HG02970 (cell line): ENCODE results near the gene CD151.

Source experiments
- ATAC-seq: cut with Tn5 transposase; IDR thresholded peaks from one replicate; pipeline ENCODE4 v1.9.1; 2021; ENCODE audit warnings: mild to moderate bottlenecking, moderate library complexity, moderate number of reproducible peaks; ENCODE audit not compliant: unreplicated experiment, low FRiP score

CD151 gene

GRCh38 chr11:869399-870126 lies 36.8 kb downstream of the CD151 start:
- no peak for ATAC-seq

GRCh38 chr11:870127-870413 lies 37.3 kb downstream of the CD151 start:
- no peak for ATAC-seq

DNA sequence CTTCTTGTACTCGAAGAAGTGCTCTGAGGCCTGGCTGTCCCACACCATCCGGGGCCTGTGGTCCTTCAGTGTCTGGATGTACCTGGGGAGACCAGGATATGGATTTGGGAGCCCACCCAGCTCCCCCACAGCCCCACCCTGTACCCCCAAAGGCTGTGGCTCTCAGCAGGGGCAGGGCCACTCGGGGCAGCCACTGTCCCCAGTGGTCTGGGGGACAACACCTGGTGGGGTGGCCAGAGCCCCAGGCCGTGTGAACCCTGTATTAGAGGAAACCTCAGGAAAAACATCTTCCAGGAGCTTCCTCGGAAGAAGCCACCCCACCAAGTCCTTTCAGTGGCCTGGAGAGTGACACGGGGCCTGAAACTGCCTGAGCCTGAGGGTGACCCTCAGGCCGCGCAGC lies 37.7 kb downstream of the CD151 start:
- no peak for ATAC-seq

DNA sequence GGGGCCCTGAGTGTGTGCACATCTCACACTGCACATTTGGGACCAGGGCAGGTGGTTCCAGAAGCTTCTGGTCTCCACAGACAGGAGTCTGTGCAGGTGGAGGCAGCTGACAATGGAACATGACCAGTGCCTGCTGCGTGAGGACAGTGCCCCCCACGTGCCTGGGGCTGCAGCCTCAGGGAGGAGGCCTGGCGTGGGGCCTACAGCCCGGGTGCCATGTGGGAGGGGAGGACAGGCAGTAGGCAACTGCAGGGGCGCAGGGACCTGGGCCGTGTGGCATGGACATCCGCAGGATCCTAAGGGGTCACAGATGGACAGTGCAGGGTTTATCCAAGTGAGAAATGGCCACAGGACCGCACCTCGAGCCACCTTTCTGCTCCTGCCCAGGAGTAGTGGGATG lies 38.7 kb downstream of the CD151 start:
- ATAC-seq = no peak

GRCh38 chr11:872799-873198 lies 40.0 kb downstream of the CD151 start:
- no peak for ATAC-seq

GRCh38 chr11:873706-874105 lies 41.0 kb downstream of the CD151 start:
- ATAC-seq = no peak

DNA sequence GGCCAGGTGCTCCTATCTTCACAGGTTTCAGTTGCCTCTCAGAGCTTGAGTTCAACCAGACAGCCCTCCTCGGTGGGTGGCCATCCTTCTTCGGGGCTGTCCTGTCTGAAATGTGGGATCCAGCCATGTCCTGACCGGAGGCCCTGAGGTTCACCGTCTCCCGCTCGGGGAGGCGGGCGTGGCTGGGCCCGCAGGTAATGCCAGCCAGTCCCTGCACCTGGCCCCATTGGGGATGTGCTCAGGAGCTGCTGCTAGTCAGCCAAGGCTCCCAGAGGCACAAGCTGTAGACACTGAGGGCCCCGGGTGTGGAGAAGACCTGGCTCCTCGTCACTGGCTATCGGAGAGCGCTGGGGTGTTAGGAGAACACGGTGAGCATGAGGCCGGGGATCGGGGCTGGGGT lies 42.5 kb downstream of the CD151 start:
- ATAC-seq = no peak

- no peak for ATAC-seq
Measured at GRCh38 chr11:875769-876301, 43.1 kb downstream of the CD151 start.

DNA sequence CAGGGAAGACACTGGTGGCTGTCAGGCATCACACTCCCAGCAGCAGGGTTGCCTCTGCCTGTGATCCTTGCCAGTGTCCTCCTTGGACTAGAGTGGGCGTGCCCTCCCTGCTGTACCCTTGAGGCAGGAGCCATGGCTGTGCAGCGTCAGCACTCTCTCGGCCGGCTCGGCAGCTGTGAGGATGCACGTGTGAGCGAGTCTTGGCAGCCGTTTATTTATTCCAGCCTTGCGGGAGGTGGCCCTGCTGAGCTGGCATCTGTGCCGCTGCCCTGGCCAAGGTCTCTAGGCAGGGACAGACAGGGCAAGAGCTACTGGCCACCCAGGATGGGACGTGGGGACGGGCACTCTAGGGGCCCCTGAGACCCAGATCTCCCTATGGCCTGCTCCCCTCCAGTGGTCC lies 43.8 kb downstream of the CD151 start:
- no peak for ATAC-seq

- ATAC-seq = no peak
Measured at GRCh38 chr11:877565-877964, 44.8 kb downstream of the CD151 start.

- ATAC-seq = no peak
Measured at GRCh38 chr11:880447-880846, 47.7 kb downstream of the CD151 start.

GRCh38 chr11:882596-882995 lies 49.8 kb downstream of the CD151 start:
- ATAC-seq = no peak

- no peak for ATAC-seq
Measured at GRCh38 chr11:883527-883926, 50.8 kb downstream of the CD151 start.

DNA sequence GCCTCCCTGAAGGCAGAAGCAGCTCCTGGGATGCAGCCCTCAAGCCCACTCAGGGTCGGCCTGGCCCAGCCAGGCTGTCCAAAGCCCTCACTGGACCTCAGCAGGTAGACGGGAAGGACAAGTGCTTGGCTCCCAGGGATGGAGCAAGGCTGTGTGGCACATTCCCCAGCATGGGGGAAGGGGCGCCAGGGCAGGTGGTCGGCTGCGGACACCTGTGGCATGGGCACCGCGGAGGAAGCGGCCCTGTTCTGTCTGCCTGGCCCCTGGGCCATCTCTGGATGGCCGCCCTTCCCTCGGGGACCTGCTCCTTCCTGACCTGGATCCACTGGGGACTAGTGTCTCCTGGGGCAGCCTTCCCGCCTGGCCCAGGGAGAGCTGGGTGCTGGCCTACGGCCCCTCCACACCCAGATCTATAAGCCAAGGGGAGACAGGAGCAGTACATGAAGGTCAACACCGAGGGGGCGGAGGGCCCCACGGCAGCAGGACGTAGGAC lies 51.9 kb downstream of the CD151 start:
- no peak for ATAC-seq

GRCh38 chr11:886568-886967 lies 53.8 kb downstream of the CD151 start:
- no peak for ATAC-seq

GRCh38 chr11:887589-887988 lies 54.8 kb downstream of the CD151 start:
- ATAC-seq = no peak
